GM21576 (cell line): ENCODE data around the gene METTL18.
"Not testable (repeated sequence)": the region's sequence is repeated elsewhere in the genome, so short reads cannot be mapped to it uniquely, and the experiment has no call there.

Source experiments
- ATAC-seq: cut with Tn5 transposase; IDR thresholded peaks from one replicate; pipeline ENCODE4 v1.9.1; 2021; ENCODE audit warnings: mild to moderate bottlenecking, moderate library complexity; ENCODE audit not compliant: unreplicated experiment

The METTL18 gene

DNA sequence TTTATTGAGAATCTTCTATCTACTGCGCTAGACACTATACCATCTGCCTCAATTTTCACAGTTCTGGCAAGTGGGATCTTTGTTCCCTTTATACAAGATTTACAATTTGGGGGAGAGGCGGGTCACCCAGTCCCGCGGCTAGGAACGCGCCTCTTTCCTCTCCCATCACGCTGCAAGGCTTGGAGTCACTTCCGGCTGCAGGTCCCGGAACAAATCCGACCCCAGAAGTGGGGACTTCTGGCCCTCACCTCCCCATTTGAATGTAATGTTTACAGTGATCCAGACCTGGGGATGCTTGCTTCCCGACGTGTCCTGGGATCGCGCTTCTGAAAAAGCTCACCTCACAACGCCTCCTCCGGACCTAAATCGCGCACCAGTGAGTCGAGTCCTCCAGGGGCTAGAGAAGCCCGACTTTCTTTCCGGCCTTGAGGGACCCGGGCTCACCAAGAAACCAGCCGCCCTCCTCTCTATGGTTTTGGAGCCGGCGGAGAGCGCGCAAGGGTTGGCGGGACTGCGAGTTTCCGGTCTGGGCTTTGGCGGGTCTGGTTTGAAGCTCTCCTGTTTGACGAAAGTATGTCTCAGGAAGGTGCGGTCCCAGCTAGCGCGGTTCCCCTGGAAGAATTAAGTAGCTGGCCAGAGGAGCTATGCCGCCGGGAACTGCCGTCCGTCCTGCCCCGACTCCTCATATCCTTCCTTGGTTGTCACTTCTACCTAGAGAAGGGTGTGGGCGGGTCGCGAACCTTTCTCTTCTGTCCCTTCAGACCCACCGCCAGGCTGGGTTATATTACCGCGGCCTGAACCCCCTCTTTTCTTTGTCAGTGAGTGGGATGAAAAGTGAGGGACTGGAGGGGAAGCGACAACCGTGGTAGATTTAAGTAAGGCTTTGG, at the start of gene METTL18:
TSS of gene METTL18 (minus strand) at position 378 of the 887 bp plus-strand sequence. CDS start 1,212 bp downstream, outside the sequence.
- ATAC-seq, result peak; percentile 93

DNA sequence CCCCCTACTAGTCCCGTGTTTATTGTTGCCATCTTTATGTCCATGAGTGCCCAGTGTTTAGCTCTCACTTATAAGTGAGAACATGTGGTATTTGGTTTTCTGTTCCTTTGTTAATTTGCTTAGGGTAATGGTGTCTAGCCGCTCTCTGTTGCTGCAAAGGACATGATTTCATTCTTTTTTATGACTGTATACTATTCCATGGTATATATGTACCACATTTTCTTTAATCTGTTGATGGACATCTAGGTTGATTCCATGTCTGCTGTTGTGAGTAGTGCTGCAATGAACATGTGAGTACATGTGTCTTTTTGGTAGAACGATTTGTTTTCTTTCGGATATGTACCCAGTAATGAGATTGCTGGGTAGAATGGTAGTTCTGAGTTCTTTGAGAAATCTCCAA, 44.2 kb upstream of the METTL18 start:
- ATAC-seq, result no peak

DNA sequence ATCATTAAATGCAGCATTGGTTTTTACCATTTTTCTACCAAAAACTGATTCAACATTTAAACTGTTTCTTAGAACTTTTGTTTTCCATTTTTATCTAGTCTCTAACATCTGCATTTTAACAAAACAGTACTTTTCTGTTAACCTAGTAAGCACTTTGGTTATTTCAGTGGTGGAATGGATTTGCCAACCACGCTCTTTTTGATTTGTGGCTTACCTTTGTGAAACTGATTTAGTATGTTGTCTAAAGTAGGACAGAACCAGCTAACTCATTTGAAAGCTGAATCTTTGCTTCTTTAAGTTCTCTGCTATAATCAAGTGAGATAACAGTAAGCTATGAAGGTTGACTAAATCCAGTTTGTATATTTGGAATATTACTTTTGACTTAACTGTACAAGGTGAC, 41.5 kb upstream of the METTL18 start:
- no peak for ATAC-seq

DNA sequence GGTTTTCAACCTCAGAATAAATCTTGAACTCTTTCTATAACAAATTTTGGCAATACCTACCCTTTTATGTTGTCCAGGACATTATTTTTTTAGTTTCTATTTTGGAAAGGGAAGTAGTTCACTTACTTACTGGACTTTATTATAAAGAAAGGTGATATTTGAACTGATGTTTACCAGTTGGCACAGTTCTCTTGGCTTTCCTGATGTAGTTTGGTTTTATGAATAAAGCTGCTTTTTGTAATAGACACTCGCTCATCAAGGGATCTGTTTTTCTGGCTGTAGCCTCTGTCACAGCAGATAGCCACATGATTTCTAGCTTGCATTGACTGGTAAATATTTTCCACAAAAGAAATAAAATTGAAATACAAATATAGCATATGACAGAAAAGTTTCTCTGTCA, 40.9 kb upstream of the METTL18 start:
- ATAC-seq, result no peak

DNA sequence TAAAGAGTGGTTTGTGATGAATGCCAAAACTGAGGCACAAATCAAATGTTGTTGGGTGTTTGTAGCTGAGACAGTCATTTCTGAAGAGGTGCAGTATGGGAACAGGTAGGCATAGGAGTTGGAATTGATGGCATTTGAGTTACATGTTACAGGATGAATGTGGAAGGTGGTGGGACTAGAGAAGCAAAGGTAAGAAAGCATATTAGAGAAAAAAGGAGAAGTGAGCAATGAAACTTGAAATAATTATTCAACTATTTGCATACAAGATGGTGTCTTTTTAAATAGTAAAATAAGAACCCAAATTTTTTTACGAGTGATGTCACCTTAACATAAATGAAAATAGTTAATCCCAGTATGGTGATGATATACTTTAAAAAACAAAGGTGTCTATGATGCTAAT, 40.2 kb upstream of the METTL18 start:
- no peak for ATAC-seq

DNA sequence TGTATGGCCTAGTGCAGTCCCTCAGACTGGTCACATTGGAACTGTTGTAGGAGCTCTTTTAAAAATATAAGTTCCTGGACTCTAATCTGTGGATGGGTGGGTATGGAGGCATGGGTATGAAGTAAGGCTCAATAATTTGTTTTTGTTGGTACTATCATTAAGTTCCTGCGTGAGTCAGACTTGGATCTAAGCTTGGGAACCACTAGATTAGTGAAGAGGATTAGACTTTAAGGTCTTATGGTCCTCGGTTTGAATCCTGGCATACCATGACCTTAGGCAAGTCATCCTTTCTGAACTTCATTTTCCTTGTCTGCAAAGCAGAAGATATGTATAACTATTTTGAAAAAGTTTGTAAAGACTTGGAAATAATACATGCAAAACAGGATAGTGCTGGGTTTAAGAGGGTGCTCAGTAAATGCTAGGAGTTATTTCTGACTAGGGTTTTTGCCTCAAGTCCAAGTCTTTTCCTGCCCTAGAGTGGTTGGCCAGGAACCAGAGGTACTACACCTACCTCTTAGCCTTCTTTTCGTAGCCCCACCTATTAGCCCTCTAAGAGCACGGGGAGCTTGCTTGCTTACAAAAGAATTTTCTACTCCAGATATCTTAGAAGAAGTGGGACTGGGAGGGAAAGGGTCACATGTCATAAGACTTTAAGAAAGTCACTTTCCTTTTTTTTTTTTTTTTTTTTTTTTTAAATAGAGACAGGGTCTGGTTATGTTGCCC, 38.6 kb upstream of the METTL18 start:
- ATAC-seq, result no peak

DNA sequence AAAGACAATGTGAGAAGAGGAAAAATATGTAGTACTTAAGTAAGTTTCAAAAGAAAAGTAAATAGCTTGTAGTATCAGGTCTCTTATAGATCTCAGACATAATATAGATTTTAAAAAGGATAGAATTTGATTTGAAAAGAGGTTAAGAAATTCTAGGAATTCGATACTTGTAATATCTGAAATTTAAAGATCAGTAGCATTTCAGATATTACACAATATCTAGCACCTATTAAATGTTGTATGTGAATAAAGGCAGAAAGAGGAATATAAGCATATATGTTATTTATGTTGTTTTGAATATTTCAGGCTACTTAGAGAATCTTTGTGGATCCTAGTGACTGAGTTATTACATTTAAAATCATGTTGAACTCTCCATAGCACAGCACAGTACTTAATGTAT, 35.0 kb upstream of the METTL18 start:
- no peak for ATAC-seq

DNA sequence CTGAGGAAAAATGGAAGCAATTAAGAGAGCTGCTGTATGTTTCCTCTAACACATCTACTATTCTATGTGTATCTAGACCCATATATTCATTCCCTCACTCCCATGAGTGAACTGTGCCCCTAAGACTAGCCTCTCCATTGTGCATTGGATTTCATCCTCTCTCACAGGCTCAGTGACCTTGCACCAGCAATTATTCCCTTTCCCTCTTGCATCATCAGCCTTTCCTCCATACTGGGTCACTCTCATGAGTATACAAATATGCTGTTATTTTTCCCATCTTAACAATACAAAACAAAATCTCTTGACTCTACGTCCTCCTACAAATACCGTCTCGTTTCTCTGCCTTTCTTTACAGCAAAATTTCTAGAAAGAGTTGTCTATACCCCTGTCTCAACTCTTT, 29.4 kb upstream of the METTL18 start:
- no peak for ATAC-seq

DNA sequence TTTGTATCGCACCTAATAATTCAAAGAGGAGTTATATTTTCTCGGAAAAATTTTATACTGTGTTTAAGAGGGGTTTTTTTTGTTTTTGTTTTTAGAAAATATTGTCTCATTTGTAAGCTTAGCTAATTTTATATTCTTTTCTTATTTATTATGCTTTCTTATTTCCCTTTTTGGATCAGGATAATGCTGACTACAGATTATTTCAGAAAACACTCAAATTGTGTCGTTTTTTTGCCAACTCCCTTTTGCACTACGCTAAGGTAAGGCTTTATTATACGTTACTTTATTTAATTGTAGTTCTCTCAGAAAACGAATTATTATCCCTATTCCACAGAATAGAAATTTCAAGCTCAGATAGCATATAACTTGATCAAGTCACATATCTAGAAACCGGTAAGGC, 26.8 kb upstream of the METTL18 start:
- ATAC-seq, result no peak

DNA sequence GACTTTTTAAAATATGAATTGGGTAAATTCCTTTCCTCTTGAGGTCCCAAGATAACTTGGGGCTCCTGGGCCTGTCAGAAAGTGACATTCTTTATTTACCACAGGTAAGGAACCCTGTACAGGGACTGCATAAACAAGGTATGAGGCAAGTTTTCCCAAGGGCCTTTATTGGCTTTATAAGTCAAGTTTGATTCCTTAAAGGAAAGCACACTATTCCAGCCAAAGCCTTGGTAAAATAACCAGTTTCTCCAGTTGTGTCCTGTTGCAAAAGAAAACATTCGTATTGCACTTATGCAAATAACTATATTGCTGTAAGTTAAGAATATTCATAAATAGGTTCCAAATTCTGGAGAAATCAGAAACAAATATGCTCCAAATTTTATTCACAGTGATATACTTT, 21.9 kb upstream of the METTL18 start:
- ATAC-seq, result no peak

DNA sequence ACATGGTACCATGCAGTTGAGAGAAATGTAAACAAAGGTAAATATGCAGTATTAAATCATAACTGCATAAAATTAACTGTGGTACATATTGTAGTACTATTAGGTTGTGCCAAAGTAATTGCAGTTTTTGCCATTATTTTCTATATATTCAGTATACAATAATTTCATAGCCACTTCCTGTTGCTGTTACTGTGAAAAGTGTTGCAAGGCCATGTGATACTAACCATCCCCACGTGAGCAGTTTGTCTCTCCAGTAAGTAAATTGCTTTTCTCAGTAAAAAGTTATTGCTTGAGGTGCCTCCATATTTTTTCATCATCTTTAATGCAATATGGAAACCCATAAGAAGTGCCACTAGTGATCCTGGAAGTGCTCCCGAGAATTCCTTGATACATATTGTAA, 19.6 kb upstream of the METTL18 start:
- no peak for ATAC-seq

DNA sequence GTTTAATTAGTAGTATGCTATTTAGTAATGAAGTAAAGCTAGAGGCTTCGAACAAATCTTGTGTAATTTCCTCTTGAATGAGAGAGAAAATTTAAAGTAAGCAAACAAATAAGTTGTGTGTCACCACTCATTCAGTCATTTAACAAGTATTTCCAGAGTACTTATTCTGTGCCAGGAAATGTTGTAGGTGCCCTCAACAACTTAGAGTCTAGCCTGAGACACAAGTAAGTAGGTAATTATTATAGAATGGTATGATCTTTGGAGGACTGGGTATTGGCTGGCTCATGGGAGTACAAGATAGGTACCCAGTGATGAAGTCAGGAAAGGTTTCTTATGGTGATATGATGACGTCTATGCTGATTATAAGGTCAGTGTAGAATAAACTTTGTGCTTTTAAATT, 17.4 kb upstream of the METTL18 start:
- no peak for ATAC-seq

DNA sequence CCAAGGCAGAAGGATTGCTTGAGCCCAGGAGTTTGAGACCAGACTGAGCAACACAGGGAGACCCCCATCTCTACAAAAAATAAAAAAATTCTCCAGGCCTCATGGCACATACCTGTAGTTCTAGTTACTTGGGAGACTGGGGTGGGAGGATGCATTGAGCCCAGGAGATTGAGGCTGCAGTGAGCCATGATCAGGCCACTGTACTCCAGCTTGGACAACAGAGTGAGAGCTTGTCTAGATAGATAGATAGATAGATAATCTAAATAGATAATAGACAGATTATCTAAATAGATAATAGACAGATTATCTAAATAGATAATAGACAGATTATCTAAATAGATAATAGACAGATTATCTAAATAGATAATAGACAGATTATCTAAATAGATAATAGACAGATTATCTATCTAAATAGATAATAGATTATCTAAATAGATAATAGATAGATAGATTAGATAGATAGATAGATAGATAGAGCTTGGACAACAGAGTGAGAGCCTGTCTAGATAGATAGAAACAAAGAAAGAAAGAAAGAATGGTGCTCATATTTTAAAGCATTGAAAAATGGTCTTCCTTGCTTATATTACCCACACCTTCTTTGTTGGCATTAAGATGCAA, 16.8 kb upstream of the METTL18 start:
- not testable (repeated sequence) for ATAC-seq

DNA sequence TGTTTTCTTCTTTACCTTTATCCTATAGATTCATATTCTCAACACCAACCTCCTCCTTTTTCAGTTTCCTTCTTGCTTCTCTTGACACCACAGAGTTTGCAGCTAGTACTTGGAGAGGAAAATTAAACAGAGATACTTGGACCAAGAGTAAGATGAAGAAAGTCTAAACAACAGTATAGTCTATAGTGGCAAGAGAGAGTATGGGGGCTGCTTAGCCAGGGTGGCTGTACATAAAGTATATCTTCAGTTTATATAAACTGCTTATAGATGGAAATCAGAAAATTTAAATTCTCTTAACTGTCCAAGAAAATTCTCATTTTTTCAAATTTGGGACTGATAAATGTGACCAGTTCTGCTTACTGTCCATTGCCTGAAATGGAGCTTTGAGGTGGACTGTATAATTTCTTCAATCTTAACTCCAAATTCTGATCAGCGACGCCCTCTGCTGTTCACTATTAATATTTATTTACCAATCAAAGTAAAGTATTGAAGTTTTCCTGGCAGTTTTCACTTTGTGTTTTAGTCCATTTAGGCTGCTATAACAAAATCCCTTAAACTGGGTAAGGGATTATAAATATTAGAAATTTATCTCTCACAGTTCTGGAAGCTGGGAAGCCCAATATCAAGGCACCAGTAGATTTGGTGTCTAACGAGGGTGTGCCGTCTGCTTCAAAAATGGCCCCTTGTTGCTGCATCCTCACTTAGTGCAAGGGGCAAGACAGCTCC, 14.8 kb upstream of the METTL18 start:
- no peak for ATAC-seq

DNA sequence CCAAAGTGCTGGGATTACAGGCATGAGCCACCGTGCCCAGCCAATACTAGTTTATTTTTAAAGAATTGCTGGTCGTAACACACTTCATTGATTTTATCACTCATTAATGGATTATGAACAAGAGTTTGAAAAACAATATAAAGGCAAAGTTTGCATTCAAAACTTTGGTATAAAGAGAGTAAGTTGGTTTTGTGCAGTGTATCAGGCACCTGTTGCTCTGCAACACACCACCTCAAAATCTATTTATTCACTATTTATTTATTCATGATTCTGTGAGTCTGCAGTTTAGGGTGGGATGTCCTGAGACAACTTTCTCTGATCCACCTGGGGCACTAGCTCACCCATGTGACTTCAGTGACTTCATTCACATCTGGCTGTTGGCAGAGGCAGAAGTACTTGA, 10.2 kb upstream of the METTL18 start:
- ATAC-seq, result no peak

DNA sequence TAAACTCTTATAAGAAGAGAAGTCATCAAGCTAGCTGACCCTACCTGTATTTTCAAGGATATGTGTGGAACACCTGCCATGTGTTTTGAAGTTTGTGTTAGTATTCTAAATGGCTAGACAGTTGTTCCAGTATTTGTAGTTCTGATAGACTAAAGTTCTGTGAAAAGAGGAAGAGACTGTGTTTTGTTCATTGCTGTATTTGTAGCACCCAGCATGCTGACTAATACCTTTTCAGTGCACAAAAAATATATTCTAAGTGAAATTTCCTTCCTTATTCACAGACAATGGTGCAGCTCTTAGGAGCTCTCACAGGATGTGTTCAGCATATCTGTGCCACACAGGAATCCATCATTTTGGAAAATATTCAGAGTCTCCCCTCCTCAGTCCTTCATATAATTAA, 8.2 kb upstream of the METTL18 start:
- no peak for ATAC-seq

DNA sequence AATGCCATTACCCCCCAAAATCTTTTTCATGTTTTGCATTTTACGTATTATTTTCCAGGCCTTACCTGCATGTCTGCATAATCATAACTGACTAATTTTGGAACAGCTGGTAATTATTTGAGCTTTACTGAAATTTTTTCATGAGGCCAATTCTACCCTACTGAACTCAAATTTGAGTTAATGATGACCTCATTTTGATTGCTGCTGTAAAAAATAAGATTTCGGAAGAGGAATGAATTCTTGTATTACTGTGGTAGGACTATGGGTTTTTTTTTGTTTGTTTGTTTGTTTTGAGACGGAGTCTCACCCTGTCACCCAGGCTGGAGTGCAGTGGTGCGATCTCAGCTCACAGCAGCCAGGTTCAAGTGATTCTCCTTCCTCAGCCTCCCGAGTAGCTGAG, 2.6 kb upstream of the METTL18 start:
- ATAC-seq, result no peak

DNA sequence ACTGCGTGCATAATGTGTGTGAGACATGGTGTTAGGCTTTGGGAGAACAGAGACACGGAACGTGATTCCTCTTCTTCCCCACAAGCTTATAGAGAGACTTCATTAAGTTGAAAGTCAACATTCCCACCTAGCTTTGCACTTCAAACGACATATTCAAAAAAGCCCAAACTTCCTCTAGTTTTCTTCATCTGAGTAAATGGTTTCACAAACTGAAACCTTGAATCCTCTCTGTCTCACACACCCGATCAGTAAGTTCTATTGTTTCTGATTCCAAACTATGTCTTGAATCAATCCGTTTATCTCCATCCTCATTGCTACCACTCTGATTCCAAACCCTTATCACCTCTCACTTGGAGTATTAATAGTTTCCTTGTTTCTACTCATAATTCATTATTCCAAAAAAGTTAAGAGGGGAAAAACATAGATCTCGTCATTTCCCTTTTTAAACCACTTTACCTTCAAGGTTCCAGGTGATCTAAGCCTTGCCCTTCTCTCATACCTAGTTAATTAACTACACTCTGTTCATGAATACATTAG, 1.6 kb upstream of the METTL18 start:
- no peak for ATAC-seq

DNA sequence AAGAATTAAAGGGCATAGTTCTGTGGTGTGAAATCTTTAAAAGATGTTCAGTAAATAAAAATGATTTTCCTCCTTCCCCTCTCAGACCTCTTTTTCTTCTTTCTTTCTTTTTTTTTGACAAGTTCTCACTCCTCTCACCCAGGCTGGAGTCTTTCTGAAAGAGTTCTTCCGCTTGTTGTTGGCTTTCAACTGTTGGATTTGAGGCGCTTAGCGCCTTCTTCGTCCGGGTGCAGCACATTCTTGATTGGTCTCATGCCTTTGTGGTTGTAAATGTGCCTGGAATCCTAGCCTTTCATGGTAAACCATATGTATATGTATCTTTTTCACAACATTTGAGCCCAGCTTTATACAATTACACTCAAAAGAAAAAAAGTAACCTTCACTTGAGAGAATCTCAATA, 980 bp upstream of the METTL18 start:
- no peak for ATAC-seq

DNA sequence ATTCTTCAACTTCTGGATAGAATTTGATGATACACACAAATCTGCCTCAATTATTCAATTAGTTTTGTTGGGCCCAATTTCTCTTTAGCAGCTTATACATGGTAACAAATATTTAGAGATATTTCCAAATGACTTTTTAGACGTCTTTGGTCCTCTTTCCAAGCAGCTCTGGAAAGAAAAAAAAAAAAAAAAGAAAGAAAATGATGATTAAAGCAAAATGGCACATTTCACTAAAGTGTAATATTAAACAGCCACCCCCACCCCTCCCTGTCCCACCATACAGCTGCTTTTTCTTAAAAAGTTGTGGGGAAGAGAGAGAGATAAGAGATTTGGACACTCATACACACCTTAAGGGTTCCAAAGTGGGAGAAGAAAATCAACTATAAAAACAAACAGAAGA, 977 bp downstream of the METTL18 start:
- no peak for ATAC-seq

DNA sequence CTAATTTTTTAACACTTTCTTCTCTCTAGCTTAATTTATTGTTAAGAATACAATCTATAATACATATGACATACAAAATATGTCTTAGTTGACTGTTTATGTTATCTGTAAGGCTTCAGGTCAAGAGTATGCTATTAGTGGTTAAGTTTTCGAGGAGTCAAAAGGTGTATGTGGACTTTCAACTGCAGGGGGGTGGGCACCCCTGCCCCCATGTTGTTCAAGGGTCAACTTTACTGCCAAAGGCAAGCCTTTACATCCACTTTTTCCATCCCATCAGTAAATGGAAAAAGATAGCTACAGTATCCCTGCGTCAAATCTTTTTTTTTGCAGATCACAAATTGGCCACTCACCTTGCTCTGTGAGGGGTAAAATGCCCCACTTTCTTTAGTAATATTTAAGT, 6.3 kb downstream of the METTL18 start:
- ATAC-seq, result no peak
